ENCODE results near the gene HTT. TPM values are rescaled to one million over a fixed set of nuclear protein-coding genes. Genes with fewer than 3 reads are reported as not detected.

The HTT gene
- total and polyA plus RNA-seq, 2 of the 13 experiments (the other 11 are each of a cell fraction or from before 2014, with no cell fraction given), result 17.5 to 19.5 TPM

GRCh38 chr4:3235581-3235980, 161.1 kb downstream of the HTT start:
- no peaks in the 10 kb centered on the region for H3K79me2 ChIP-seq (ENCODE audit: insufficient read depth, low read length)
- no peak overlapping the region for H2AFZ ChIP-seq (ENCODE audit: low read length)
- POLR2A ChIA-PET, result no interaction called here
- no peak overlapping the region for H3K9ac ChIP-seq (ENCODE audit: insufficient read depth, low read depth, low read length)
- H3K4me2 ChIP-seq (ENCODE audit: low read depth, low read length), result no peak overlapping the region
- peaks cover 17% of the 10 kb centered on the region for H3K4me1 ChIP-seq (ENCODE audit: insufficient read depth, low read length)
- no peaks in the 10 kb centered on the region for H4K20me1 ChIP-seq (ENCODE audit: insufficient read depth, low read length)
- BruUV-seq (replicated peaks), result no TSS peak
- H3K4me3 ChIP-seq (replicated peaks in 1 of 3; ENCODE audit: insufficient read depth in 1 of 3, low read depth in 2 of 3, low read length in 3 of 3), result no peak overlapping the region
- WGBS (ENCODE audit: low lambda C conversion rate), result 92% methylated on average over 6 of the region's 11 CpGs
- FAIRE-seq (no peak), DNase-seq (ENCODE audit: low spot score) (no peak), ATAC-seq (no peak; the same call in 2 of the 3 replicates)
- peak overlapping the region; percentile 12 for H3K27ac ChIP-seq (ENCODE audit: extremely low read length, insufficient read depth, low read length)
- in situ Hi-C loops (cut with HindIII; ENCODE audit: extremely low pct_ligation_motif_present, low pct_unique_long_range_greater_than_20kb), result no loop called here
- TF ChIP-seq ZNF674 (CRISPR knock-in tag; IDR thresholded peaks at IDR 0.05; ENCODE audit: low read depth), result no peak
- no peak for TF ChIP-seq ATF1 (CRISPR knock-in tag; IDR thresholded peaks at IDR 0.05)
- no peak for TF ChIP-seq ZNF142 (CRISPR knock-in tag; IDR thresholded peaks at IDR 0.05)
- intact Hi-C loops (cut with micrococcal nuclease; ENCODE audit: unreplicated experiment), result no loop called here
- H3K36me3 ChIP-seq (replicated peaks in 1 of 2; ENCODE audit: control insufficient read depth in 1 of 2, insufficient read depth in 2 of 2, low read length in 2 of 2), result peaks cover 36 to 62% of the 10 kb centered on the region in 2 experiments
- no peaks in the 10 kb centered on the region for H3K27me3 ChIP-seq (ENCODE audit: control insufficient read depth in 1 of 2, insufficient read depth in 2 of 2, low read length in 2 of 2)
- CTCF ChIA-PET (ENCODE audit: low intra/inter-chr PET ratio, low total read pairs), result no interaction called here
- no peaks in the 10 kb centered on the region for H3K9me3 ChIP-seq (ENCODE audit: low read length)

Data from HepG2 (cell line).